ENCODE data around the gene ZIC4.

ZIC4 gene

GRCh38 chr3:147351301-147351700 lies 55.0 kb downstream of the ZIC4 start:
- Mint-ChIP-seq H3K27me3 (ENCODE audit: low read depth, poor library complexity) (peaks cover 56% of the 10 kb centered on the region), H3K9me3 (no peaks in the 10 kb centered on the region), H3K4me3 (no peak overlapping the region), H3K27ac (no peak overlapping the region), H3K36me3 (ENCODE audit: low read depth) (no peaks in the 10 kb centered on the region), H3K4me1 (peaks cover 10% of the 10 kb centered on the region)
- no peak for TF ChIP-seq CTCF (IDR thresholded peaks at IDR 0.05)
- DNase-seq = no peak

- no peak overlapping the region for H3K27ac Mint-ChIP-seq
- no peak for DNase-seq
- H3K4me1 Mint-ChIP-seq = no peaks in the 10 kb centered on the region
- no peaks in the 10 kb centered on the region for H3K9me3 Mint-ChIP-seq
- H3K36me3 Mint-ChIP-seq (ENCODE audit: low read depth) = no peaks in the 10 kb centered on the region
- H3K4me3 Mint-ChIP-seq = no peak overlapping the region
- TF ChIP-seq CTCF (IDR thresholded peaks at IDR 0.05) = no peak
- H3K27me3 Mint-ChIP-seq (ENCODE audit: low read depth, poor library complexity) = peaks cover 34% of the 10 kb centered on the region
Observed at GRCh38 chr3:147348976-147349375, 57.4 kb downstream of the ZIC4 start.

- Mint-ChIP-seq H3K27me3 (ENCODE audit: low read depth, poor library complexity) (peaks cover 4% of the 10 kb centered on the region), H3K4me1 (no peaks in the 10 kb centered on the region), H3K4me3 (no peak overlapping the region), H3K27ac (no peak overlapping the region), H3K9me3 (no peaks in the 10 kb centered on the region), H3K36me3 (ENCODE audit: low read depth) (no peaks in the 10 kb centered on the region)
- no peak for TF ChIP-seq CTCF (IDR thresholded peaks at IDR 0.05)
- DNase-seq = no peak
Observed at GRCh38 chr3:147343926-147344325, 62.4 kb downstream of the ZIC4 start.

GRCh38 chr3:147341727-147342126 lies 64.6 kb downstream of the ZIC4 start:
- no peak overlapping the region for H3K27ac Mint-ChIP-seq
- H3K4me3 Mint-ChIP-seq = no peak overlapping the region
- no peak for DNase-seq
- H3K27me3 Mint-ChIP-seq (ENCODE audit: low read depth, poor library complexity) = peaks cover 4% of the 10 kb centered on the region
- TF ChIP-seq CTCF (IDR thresholded peaks at IDR 0.05) = no peak
- no peaks in the 10 kb centered on the region for H3K9me3 Mint-ChIP-seq
- peaks cover 4% of the 10 kb centered on the region for H3K4me1 Mint-ChIP-seq
- no peaks in the 10 kb centered on the region for H3K36me3 Mint-ChIP-seq (ENCODE audit: low read depth)

GRCh38 chr3:147336543-147337278 lies 69.6 kb downstream of the ZIC4 start:
- TF ChIP-seq CTCF (IDR thresholded peaks at IDR 0.05) = no peak
- no peak overlapping the region for H3K4me3 Mint-ChIP-seq
- H3K4me1 Mint-ChIP-seq = peaks cover 9% of the 10 kb centered on the region
- H3K27ac Mint-ChIP-seq = no peak overlapping the region
- H3K9me3 Mint-ChIP-seq = no peaks in the 10 kb centered on the region
- DNase-seq = no peak
- no peaks in the 10 kb centered on the region for H3K36me3 Mint-ChIP-seq (ENCODE audit: low read depth)
- peaks cover 3% of the 10 kb centered on the region for H3K27me3 Mint-ChIP-seq (ENCODE audit: low read depth, poor library complexity)
